GM19239 (cell line): ENCODE results near the gene EIF3J.
A peak's percentile ranks its signal among the peaks of the same experiment; 100 is the strongest.
"Not testable (repeated sequence)": the region's sequence is repeated elsewhere in the genome, so short reads cannot be mapped to it uniquely, and the experiment has no call there.

Source experiments
- DNase-seq: peaks from one replicate; pipeline ENCODE4 v3.0.0; 2011; ENCODE audit warnings: low spot score; ENCODE audit not compliant: insufficient read length
- FAIRE-seq: peaks from 2 replicates; lab custom pipeline; 2011; peaks lifted over from hg19 to GRCh38; lab: Jason Lieb, UNC

EIF3J gene

GRCh38 chr15:44537735-44538240, 841 bp downstream of the EIF3J start:
- peak; percentile 49 for FAIRE-seq
- peak; percentile 9 for DNase-seq

- no peak for DNase-seq
- no peak for FAIRE-seq
Measured at GRCh38 chr15:44541282-44541958, 4.5 kb downstream of the EIF3J start.

- FAIRE-seq: no peak
- DNase-seq: no peak
Measured at GRCh38 chr15:44542596-44542995, 5.6 kb downstream of the EIF3J start.

- DNase-seq, FAIRE-seq: not testable (repeated sequence)
Measured at GRCh38 chr15:44544745-44545144, 7.8 kb downstream of the EIF3J start.

- DNase-seq (no peak), FAIRE-seq (peak; percentile 80)
Measured at GRCh38 chr15:44545913-44546802, 9.2 kb downstream of the EIF3J start.

GRCh38 chr15:44549152-44549551, 12.2 kb downstream of the EIF3J start:
- DNase-seq, FAIRE-seq: not testable (repeated sequence)

GRCh38 chr15:44550256-44550655, 13.3 kb downstream of the EIF3J start:
- FAIRE-seq: no peak

GRCh38 chr15:44550734-44551133, 13.8 kb downstream of the EIF3J start:
- DNase-seq (no peak), FAIRE-seq (no peak)

More at GRCh38 chr15:44550256-44550655, 13.3 kb downstream of the EIF3J start:
- DNase-seq: no peak

- no peak for DNase-seq
- no peak for FAIRE-seq
Measured at GRCh38 chr15:44554934-44555723, 18.2 kb downstream of the EIF3J start.

- peak; percentile 44 for FAIRE-seq
- not testable (repeated sequence) for DNase-seq
Measured at GRCh38 chr15:44560926-44561325, 24.0 kb downstream of the EIF3J start.

- DNase-seq (no peak), FAIRE-seq (no peak)
Measured at GRCh38 chr15:44565387-44566154, 28.6 kb downstream of the EIF3J start.

- no peak for FAIRE-seq
Measured at GRCh38 chr15:44566155-44566540, 29.2 kb downstream of the EIF3J start.

GRCh38 chr15:44568338-44568737, 31.4 kb downstream of the EIF3J start:
- no peak for DNase-seq
- no peak for FAIRE-seq

More at GRCh38 chr15:44566155-44566540, 29.2 kb downstream of the EIF3J start:
- no peak for DNase-seq

- FAIRE-seq (no peak), DNase-seq (no peak)
Measured at GRCh38 chr15:44569316-44569715, 32.4 kb downstream of the EIF3J start.

- no peak for DNase-seq
- no peak for FAIRE-seq
Measured at GRCh38 chr15:44570361-44570760, 33.4 kb downstream of the EIF3J start.

GRCh38 chr15:44573386-44573785, 36.4 kb downstream of the EIF3J start:
- DNase-seq (no peak), FAIRE-seq (no peak)

- FAIRE-seq (no peak), DNase-seq (no peak)
Measured at GRCh38 chr15:44574734-44575133, 37.8 kb downstream of the EIF3J start.

GRCh38 chr15:44580105-44580504, 43.2 kb downstream of the EIF3J start:
- no peak for FAIRE-seq
- no peak for DNase-seq

- DNase-seq: no peak
Measured at GRCh38 chr15:44584162-44584749, 47.3 kb downstream of the EIF3J start.

More at GRCh38 chr15:44584162-44584749, 47.3 kb downstream of the EIF3J start:
- FAIRE-seq: no peak
